ENCODE data around the gene TSPAN14. TPM values are rescaled to one million over a fixed set of nuclear protein-coding genes. Genes with fewer than 3 reads are reported as not detected.

The TSPAN14 gene
- total RNA-seq, 1 experiment from 2014 or later: not detected

DNA sequence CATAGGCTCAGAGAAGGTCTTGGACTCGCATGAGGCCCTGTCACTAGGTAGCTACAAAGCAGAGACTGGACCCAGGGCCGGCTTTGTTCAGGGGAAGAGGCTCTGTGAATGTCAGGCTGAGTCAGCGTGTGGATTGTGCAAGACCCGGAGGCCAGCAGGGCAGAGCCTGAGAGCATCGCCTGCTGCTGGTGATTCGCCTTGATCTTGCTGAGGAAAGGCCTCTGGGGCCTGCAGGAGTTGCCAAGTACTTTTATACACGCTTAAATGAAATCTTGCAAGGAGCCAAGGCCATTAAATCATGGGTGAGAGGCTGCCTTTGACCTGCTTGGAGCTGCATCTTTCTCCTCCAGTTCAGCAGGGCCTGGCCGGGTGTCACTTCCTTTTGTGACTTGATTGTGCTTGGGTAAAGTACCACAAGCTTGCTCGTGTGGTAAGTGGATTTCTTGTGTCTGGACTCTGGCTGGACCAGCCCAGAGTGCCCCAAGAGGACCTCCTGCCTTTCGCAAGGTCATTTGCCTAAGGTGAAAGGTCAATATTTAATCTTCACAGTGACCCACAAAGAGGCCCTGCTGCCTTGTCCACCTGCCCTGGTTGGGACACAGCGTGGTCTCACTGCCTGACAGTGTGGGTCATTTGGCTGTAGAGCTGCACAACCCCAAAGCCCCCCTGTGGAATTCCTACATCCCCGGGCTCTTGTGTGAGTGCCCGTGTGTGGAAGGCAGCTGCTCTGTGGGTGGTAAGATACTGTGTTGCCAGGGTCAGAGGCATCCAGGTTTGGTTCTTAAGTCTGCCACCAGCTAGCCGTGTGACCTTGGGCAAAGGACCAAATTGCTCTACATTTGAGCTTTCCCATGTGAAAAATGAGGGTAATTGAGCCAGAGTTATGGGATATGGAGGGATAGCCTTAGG, 45.0 kb downstream of the TSPAN14 start:
- Histone ChIP-seq H3K9me3 (ENCODE audit: low read length) (no peaks in the 10 kb centered on the region), H4K20me1 (ENCODE audit: low read length) (no peaks in the 10 kb centered on the region), H2AFZ (ENCODE audit: low read length) (no peak overlapping the region), H3K79me2 (ENCODE audit: low read length) (no peaks in the 10 kb centered on the region), H3F3A (ENCODE audit: low read length, unreplicated experiment) (no peaks in the 10 kb centered on the region), H3K4me1 (ENCODE audit: insufficient read depth, low read length) (no peaks in the 10 kb centered on the region), H3K9ac (ENCODE audit: low read length) (no peak overlapping the region), H3K4me2 (ENCODE audit: low read length) (no peak overlapping the region), H3K4me3 (ENCODE audit: low read length) (no peak overlapping the region), H3K36me3 (ENCODE audit: low read depth, low read length) (no peaks in the 10 kb centered on the region), H3K27ac (ENCODE audit: low read length) (no peak overlapping the region), H3K9me2 (replicated peaks; ENCODE audit: low read length) (no peaks in the 10 kb centered on the region), H3K27me3 (ENCODE audit: low read length) (no peaks in the 10 kb centered on the region)
- TF ChIP-seq, protein P1, sequence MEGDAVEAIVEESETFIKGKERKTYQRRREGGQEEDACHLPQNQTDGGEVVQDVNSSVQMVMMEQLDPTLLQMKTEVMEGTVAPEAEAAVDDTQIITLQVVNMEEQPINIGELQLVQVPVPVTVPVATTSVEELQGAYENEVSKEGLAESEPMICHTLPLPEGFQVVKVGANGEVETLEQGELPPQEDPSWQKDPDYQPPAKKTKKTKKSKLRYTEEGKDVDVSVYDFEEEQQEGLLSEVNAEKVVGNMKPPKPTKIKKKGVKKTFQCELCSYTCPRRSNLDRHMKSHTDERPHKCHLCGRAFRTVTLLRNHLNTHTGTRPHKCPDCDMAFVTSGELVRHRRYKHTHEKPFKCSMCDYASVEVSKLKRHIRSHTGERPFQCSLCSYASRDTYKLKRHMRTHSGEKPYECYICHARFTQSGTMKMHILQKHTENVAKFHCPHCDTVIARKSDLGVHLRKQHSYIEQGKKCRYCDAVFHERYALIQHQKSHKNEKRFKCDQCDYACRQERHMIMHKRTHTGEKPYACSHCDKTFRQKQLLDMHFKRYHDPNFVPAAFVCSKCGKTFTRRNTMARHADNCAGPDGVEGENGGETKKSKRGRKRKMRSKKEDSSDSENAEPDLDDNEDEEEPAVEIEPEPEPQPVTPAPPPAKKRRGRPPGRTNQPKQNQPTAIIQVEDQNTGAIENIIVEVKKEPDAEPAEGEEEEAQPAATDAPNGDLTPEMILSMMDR (conservative IDR thresholded peaks at IDR 0.05; ENCODE audit: low read depth, low read length): no peak
- no peak for TF ChIP-seq EZH2 (IDR thresholded peaks at IDR 0.05; ENCODE audit: low read length, unreplicated experiment)
- TF ChIP-seq EZH2phosphoT487 (IDR thresholded peaks at IDR 0.05; ENCODE audit: borderline replicate concordance, low read length): no peak
- BruUV-seq (replicated peaks): no TSS peak
- CTCF ChIA-PET: no interaction called here
- ATAC-seq (no peak), DNase-seq (no peak)
- POLR2A ChIA-PET (ENCODE audit: unreplicated experiment): no interaction called here
- intact Hi-C loops (cut with micrococcal nuclease): no loop called here

DNA sequence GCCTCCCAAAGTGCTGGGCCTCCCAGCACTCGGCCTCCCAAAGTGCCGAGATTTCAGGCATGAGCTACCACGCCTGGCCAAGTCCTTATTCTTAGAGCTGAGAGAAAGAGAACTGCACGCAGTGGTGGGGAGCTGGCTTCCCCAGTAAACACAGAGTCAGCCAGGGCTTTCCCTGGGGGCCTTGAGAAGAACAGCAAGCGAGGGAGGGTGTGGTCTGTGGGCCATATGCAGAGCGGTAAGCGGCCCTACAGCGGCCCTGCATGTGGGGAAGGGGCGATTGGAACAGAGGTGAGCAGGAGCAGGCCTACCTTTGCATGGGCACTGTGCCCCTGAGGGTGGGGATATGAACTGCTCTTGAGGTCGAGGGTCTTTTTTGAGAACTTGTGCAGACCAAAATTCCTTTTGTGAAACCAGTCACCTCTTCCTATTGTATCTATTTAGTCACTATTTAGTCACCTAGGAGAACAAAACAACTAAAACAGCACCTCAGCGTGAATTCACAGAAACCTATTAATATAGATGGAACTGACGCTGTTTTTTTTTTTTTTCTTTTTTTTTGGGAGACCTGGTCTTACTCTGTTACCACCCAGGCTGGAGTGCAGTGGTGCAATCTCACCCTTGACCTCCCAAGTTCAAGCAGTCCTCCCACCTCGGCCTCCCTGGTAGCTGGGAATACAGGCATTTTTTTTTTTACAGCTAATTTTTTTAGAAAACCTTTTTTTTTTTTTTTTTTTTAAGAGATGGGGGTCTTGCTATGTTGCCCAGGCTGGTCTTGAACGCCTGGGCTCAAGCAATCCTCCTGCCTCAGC, 46.7 kb downstream of the TSPAN14 start:
- intact Hi-C loops (cut with micrococcal nuclease): no loop called here
- CTCF ChIA-PET: no interaction called here
- H3K4me1 ChIP-seq (ENCODE audit: insufficient read depth, low read length): no peaks in the 10 kb centered on the region
- H3K27me3 ChIP-seq (ENCODE audit: low read length): no peaks in the 10 kb centered on the region
- no peaks in the 10 kb centered on the region for H3K79me2 ChIP-seq (ENCODE audit: low read length)
- H3K4me3 ChIP-seq (ENCODE audit: low read length): no peak overlapping the region
- H2AFZ ChIP-seq (ENCODE audit: low read length): no peak overlapping the region
- no peaks in the 10 kb centered on the region for H3K9me2 ChIP-seq (replicated peaks; ENCODE audit: low read length)
- no peaks in the 10 kb centered on the region for H3K36me3 ChIP-seq (ENCODE audit: low read depth, low read length)
- H3K27ac ChIP-seq (ENCODE audit: low read length): no peak overlapping the region
- POLR2A ChIA-PET (ENCODE audit: unreplicated experiment): no interaction called here
- H4K20me1 ChIP-seq (ENCODE audit: low read length): no peaks in the 10 kb centered on the region
- TF ChIP-seq, protein P1 (conservative IDR thresholded peaks at IDR 0.05; ENCODE audit: low read depth, low read length): no peak
- TF ChIP-seq EZH2 (IDR thresholded peaks at IDR 0.05; ENCODE audit: low read length, unreplicated experiment): no peak
- no peak overlapping the region for H3K4me2 ChIP-seq (ENCODE audit: low read length)
- H3K9ac ChIP-seq (ENCODE audit: low read length): no peak overlapping the region
- no peaks in the 10 kb centered on the region for H3K9me3 ChIP-seq (ENCODE audit: low read length)
- no TSS peak for BruUV-seq (replicated peaks)
- ATAC-seq (no peak), DNase-seq (no peak)
- no peaks in the 10 kb centered on the region for H3F3A ChIP-seq (ENCODE audit: low read length, unreplicated experiment)

All from PC-3 (cell line).